Measurements from ENCODE around the gene CCL23.

The CCL23 gene

DNA sequence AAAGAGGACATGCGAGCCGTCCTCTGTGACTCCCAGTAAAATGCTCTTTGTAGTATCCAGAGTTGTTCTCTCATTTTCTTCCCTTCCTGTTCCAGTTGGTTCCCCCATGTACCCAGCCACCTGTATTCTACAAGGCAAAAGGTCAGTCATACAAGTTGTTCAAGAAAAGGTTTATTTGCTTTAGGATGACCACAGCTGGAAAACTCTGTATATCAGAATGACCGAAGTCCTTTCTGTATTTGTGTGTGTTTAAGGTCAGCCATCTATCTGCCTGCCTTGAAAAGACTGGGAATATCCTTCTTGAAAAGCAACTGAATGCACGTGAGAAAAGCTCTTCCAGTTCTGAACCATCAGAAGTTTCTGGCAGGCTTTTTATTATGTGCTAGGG lies 44.8 kb downstream of the CCL23 start:
- no peak for TF ChIP-seq Cebpa-rat (IDR thresholded peaks at IDR 0.05)
- no peak overlapping the region for H3K27ac ChIP-seq
- H3K27me3 ChIP-seq: no peaks in the 10 kb centered on the region
- H3K9me3 ChIP-seq: no peaks in the 10 kb centered on the region
- H3K4me3 ChIP-seq: no peak overlapping the region
- no peaks in the 10 kb centered on the region for H3K4me1 ChIP-seq
- no peak overlapping the region for H3K4me2 ChIP-seq
- no peak overlapping the region for H3K9ac ChIP-seq
- no peaks in the 10 kb centered on the region for H4K20me1 ChIP-seq
- H3K36me3 ChIP-seq: no peaks in the 10 kb centered on the region

DNA sequence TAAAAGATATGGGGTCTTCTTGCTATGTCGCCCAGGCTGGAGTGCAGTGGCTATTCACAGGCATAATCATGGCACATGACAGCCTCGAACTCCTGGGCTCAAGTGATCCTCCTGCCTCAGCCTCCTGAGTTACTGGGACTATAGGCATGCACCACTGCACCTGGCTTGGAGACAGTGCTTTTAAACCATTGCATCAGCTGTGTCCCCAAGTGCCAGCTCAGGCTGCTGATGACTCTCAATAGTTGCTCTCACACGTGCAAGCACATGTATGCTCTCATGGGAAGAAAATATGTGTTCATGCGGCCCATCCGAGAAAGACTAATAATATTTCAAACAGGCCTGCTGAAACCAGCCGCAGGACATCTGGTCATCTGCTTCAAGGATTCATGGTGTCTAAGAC lies 45.2 kb downstream of the CCL23 start:
- H3K27ac ChIP-seq: no peak overlapping the region

DNA sequence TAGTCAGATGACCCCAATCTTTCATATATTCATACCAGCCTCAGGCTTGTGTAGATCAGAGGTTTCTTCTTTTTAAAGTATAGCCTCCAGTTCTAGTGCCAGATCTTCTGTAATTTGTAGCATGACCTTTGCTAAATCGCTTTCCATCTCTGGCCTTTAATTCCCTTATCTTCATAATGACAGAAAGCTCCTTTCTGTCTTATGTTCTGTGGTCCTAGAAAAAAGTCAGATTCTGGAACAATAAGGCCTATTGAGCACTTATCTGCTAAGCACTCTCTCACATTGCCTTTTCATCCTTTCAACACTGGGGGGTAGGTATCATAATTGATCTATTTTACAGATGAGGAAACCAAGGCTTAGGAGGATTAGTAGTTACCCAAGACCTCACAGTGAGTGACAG lies 45.7 kb downstream of the CCL23 start:
- Histone ChIP-seq H3K36me3 (no peaks in the 10 kb centered on the region), H3K4me1 (no peaks in the 10 kb centered on the region), H3K4me3 (no peak overlapping the region), H3K4me2 (no peak overlapping the region), H3K9me3 (no peaks in the 10 kb centered on the region), H3K9ac (no peak overlapping the region), H3K27me3 (no peaks in the 10 kb centered on the region), H3K27ac (no peak overlapping the region), H4K20me1 (no peaks in the 10 kb centered on the region)
- no peak for TF ChIP-seq Cebpa-rat (IDR thresholded peaks at IDR 0.05)

More for the DNA sequence above, 45.2 kb downstream of the CCL23 start:
- TF ChIP-seq Cebpa-rat (IDR thresholded peaks at IDR 0.05): no peak
- Histone ChIP-seq H3K9ac (no peak overlapping the region), H4K20me1 (no peaks in the 10 kb centered on the region), H3K36me3 (no peaks in the 10 kb centered on the region), H3K4me1 (no peaks in the 10 kb centered on the region), H3K9me3 (no peaks in the 10 kb centered on the region), H3K4me3 (no peak overlapping the region), H3K4me2 (no peak overlapping the region), H3K27me3 (no peaks in the 10 kb centered on the region)

DNA sequence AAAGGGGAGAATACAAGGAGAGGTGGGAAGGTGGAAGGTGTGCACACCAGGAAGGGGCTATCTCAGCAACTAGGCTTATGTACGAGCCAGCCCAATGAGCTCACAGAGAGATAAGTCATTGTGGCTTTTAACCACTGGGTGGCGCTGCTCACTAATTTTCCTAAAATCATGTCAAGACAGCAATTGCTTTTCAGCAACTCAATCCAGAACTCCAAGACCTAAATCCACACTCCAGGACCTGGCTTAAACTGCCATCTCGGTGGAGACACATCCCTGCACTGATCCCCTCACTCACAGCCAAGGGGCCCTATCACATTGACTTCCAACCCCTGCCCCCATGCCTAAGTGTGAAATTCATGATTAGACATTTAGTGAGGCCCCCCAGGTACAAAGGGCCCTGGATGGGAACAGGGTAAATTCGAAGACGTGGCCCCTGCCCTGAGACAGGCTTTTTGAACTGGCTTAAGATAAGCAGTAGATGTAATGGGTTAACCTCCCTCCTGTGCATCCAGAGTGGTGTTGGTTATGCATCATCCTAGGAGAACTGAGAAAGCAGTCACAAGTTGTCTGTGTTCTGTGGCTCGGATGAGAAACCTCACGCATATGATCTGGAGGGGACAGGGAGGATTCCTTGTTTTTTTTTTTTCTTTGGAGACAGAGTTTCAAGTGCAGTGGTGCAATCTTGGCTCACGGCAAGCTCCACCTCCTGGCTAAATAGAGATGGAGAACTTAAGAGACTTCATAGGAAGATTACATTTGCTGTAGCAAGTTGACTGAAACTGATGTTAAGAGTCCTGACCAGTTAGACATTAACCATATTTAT lies 48.0 kb downstream of the CCL23 start:
- Histone ChIP-seq H3K4me3 (no peak overlapping the region), H3K27ac (no peak overlapping the region), H4K20me1 (no peaks in the 10 kb centered on the region), H3K36me3 (no peaks in the 10 kb centered on the region), H3K27me3 (no peaks in the 10 kb centered on the region), H3K4me1 (no peaks in the 10 kb centered on the region), H3K4me2 (no peak overlapping the region), H3K9me3 (no peaks in the 10 kb centered on the region), H3K9ac (no peak overlapping the region)
- no peak for TF ChIP-seq Cebpa-rat (IDR thresholded peaks at IDR 0.05)

DNA sequence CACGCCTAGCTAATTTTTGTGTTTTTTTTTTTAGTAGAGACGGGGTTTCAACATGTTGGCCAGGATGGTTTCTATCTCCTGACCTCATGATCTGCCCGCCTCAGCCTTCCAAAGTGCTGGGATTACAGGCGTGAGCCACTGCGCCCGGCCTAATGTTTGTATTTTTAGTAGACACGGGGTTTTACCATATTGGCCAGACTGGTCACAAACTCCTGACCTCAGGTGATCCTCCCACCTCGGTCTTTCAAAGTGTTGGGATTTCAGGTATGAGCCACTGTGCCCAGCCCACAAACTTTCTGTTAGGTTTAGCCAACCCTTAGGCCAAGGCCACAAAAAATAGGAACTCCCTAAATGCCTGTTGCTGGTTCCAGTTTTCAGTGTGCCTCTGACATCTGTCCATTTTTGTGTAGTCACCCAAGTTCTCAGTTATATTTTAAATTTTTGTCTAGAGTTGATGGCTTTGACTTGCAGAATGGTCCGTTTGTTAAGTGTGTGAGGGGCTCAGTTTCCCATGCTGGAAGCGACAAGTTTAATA lies 49.2 kb downstream of the CCL23 start:
- H3K27me3 ChIP-seq: no peaks in the 10 kb centered on the region
- no peak overlapping the region for H3K4me2 ChIP-seq
- H3K27ac ChIP-seq: no peak overlapping the region
- H4K20me1 ChIP-seq: no peaks in the 10 kb centered on the region
- H3K4me3 ChIP-seq: no peak overlapping the region
- H3K9me3 ChIP-seq: no peaks in the 10 kb centered on the region
- H3K36me3 ChIP-seq: no peaks in the 10 kb centered on the region
- no peak overlapping the region for H3K9ac ChIP-seq
- no peaks in the 10 kb centered on the region for H3K4me1 ChIP-seq
- TF ChIP-seq Cebpa-rat (IDR thresholded peaks at IDR 0.05): no peak

DNA sequence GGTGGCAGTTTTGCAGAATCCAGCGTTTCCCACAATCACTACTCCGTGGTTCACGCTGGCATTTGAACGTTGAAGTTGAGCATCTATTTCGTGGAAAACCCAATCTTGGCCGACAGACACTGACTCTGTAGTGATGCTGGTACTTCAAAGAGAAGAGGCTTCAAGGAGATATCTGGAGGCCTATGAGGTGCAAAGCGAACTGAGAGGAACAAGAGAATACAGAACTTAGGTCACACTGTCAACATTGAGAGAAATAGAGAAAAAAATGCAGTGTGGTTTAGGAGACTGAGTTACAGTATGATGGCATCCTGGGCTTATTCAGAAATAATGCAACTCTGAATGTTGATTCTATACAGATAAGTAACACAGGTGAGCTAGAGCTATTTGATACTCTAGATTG lies 52.5 kb downstream of the CCL23 start:
- no peak overlapping the region for H3K4me2 ChIP-seq
- no peak overlapping the region for H3K4me3 ChIP-seq
- no peaks in the 10 kb centered on the region for H3K9me3 ChIP-seq
- no peak for TF ChIP-seq Cebpa-rat (IDR thresholded peaks at IDR 0.05)
- no peaks in the 10 kb centered on the region for H4K20me1 ChIP-seq
- no peaks in the 10 kb centered on the region for H3K27me3 ChIP-seq
- no peaks in the 10 kb centered on the region for H3K4me1 ChIP-seq
- H3K27ac ChIP-seq: no peak overlapping the region
- H3K36me3 ChIP-seq: no peaks in the 10 kb centered on the region
- no peak overlapping the region for H3K9ac ChIP-seq

DNA sequence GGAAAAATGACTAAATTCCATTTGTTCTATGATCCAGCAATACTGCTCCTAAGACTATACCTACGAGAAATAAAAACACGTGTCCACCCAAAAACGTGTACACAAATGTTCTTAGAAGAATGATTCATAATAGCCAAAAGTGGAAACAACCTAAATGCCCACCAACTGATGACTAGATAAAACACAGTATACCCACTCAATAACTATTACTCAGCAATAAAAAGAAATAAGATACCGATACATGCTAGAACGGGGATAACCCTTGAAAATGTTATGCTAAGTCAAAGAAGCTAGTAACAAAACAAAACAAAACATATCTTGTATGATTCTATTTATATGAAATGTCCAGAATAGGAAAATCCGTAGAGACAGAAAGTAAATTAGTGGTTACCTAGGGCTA lies 54.1 kb downstream of the CCL23 start:
- H3K27ac ChIP-seq: no peak overlapping the region
- no peaks in the 10 kb centered on the region for H3K36me3 ChIP-seq
- H3K4me1 ChIP-seq: no peaks in the 10 kb centered on the region
- H3K9me3 ChIP-seq: no peaks in the 10 kb centered on the region
- no peaks in the 10 kb centered on the region for H4K20me1 ChIP-seq
- no peak overlapping the region for H3K4me2 ChIP-seq
- H3K4me3 ChIP-seq: no peak overlapping the region
- H3K9ac ChIP-seq: no peak overlapping the region
- no peaks in the 10 kb centered on the region for H3K27me3 ChIP-seq
- TF ChIP-seq Cebpa-rat (IDR thresholded peaks at IDR 0.05): no peak

Data from BLaER1 (cell line).